Fibroblast of lung (primary cell): ENCODE data around the gene TMEM97. TPM values are rescaled to one million over a fixed set of nuclear protein-coding genes. Genes with fewer than 3 reads are reported as not detected.

Experiments used
- DNase-seq, 2 donors: peaks; one replicate each; pipeline versions ENCODE4 v3.0.0 to v3.0.0-alpha.2; 2010; ENCODE audit warnings: low read depth in 2 of 2
- H2AFZ ChIP-seq: 2 replicates; pipeline ENCODE4 v1.5.1; 2012; ENCODE audit warnings: low read length, control low read depth, inconsistent platforms
- H3K27ac ChIP-seq: 2 replicates; pipeline ENCODE4 v1.5.1; 2011; ENCODE audit warnings: low read length, control low read depth; ENCODE audit not compliant: insufficient read depth
- H3K27me3 ChIP-seq: 2 replicates; pipeline ENCODE4 v1.5.1; 2011; ENCODE audit warnings: mild to moderate bottlenecking, low read length; ENCODE audit not compliant: control insufficient read depth, insufficient read depth
- H3K36me3 ChIP-seq: 2 replicates; pipeline ENCODE4 v1.5.1; 2011; ENCODE audit warnings: low read length; ENCODE audit not compliant: control insufficient read depth, insufficient read depth
- H3K4me1 ChIP-seq: 2 replicates; pipeline ENCODE4 v1.5.1; 2011; ENCODE audit warnings: low read length; ENCODE audit not compliant: control insufficient read depth, insufficient read depth; ENCODE audit errors: extremely low read depth
- H3K4me2 ChIP-seq: 2 replicates; pipeline ENCODE4 v1.5.1; 2011; ENCODE audit warnings: low read length, control low read depth; ENCODE audit not compliant: insufficient read depth; ENCODE audit errors: extremely low read depth
- H3K4me3 ChIP-seq, 4 experiments: fragments of 200-600 bp in 1 of 4; sonication (generic) in 1 of 4; replicated peaks in 1 of 4; 2 replicates each; pipeline ENCODE4 v1.5.1; 2011 to 2016; ENCODE audit warnings: low read length in 4 of 4, low read depth in 3 of 4, mild to moderate bottlenecking in 3 of 4, control low read depth in 2 of 4, inconsistent platforms in 1 of 4, mixed read lengths in 1 of 4; ENCODE audit not compliant: insufficient read depth in 1 of 4; ENCODE audit errors: control extremely low read depth in 1 of 4
- H3K79me2 ChIP-seq: 2 replicates; pipeline ENCODE4 v1.5.1; 2012; ENCODE audit warnings: mild to moderate bottlenecking, low read length, inconsistent platforms; ENCODE audit not compliant: control insufficient read depth, insufficient read depth
- H3K9ac ChIP-seq: 2 replicates; pipeline ENCODE4 v1.5.1; 2011; ENCODE audit warnings: mild to moderate bottlenecking, low read length, control low read depth; ENCODE audit not compliant: insufficient read depth
- H3K9me3 ChIP-seq: 2 replicates; pipeline ENCODE4 v1.5.1; 2012; ENCODE audit warnings: low read depth, low read length; ENCODE audit not compliant: control insufficient read depth, insufficient read depth
- H4K20me1 ChIP-seq: 2 replicates; pipeline ENCODE4 v1.5.1; 2011; ENCODE audit warnings: low read length; ENCODE audit not compliant: control insufficient read depth, insufficient read depth; ENCODE audit errors: extremely low read depth
- CTCF ChIP-seq, 2 donors: IDR thresholded peaks in 1 of 2; conservative IDR thresholded peaks in 1 of 2; 1 replicate in 1 of 2; 2 replicates in 1 of 2; pipeline ENCODE4 v1.5.1; 2011 to 2012; ENCODE audit warnings: low read length in 2 of 2, control low read depth in 1 of 2, inconsistent platforms in 1 of 2, low read depth in 1 of 2, mild to moderate bottlenecking in 1 of 2
- EZH2 ChIP-seq: IDR thresholded peaks from 2 replicates; pipeline ENCODE4 v1.5.1; 2012; ENCODE audit warnings: low read length, control low read depth, mild to moderate bottlenecking; ENCODE audit errors: missing control alignments
- polyA plus RNA-seq, 2 donors: library from polyadenylated mRNA; depleted of rRNA in 1 of 2; stranded (reverse) in 1 of 2; unstranded in 1 of 2; fragments of >200 nt; gene quantifications; 2 replicates each; pipeline ENCODE4 v1.2.1, GENCODE V29; 2011 to 2012; ENCODE audit warnings: missing spikeins in 1 of 2
- total RNA-seq: library from RNA; depleted of rRNA; stranded (reverse); fragments of >200 nt; gene quantifications from 2 replicates; pipeline ENCODE4 v1.2.1, GENCODE V29; 2014

TMEM97 gene
- total and polyA plus RNA-seq, 2 donors (not counting 1 experiment from before 2014, with no cell fraction given), result 34.4 to 43.6 TPM

- Histone ChIP-seq H3K4me1 (peaks cover 4% of the 10 kb centered on the region), H3K4me3 (no peak overlapping the region), H3K4me2 (no peak overlapping the region), H3K27ac (no peak overlapping the region), H3K9me3 (no peaks in the 10 kb centered on the region), H2AFZ (no peak overlapping the region), H3K27me3 (no peaks in the 10 kb centered on the region), H3K36me3 (peaks cover 6% of the 10 kb centered on the region), H3K9ac (no peak overlapping the region), H3K79me2 (peaks cover 4% of the 10 kb centered on the region), H4K20me1 (no peaks in the 10 kb centered on the region)
- DNase-seq, result no peak
- TF ChIP-seq CTCF (conservative IDR thresholded peaks at IDR 0.05 in 1 of 2, IDR thresholded peaks at IDR 0.05 in 1 of 2; ENCODE audit: low read depth in 1 of 2, low read length in 2 of 2) (no peak), EZH2 (no peak)
Measured at GRCh38 chr17:28363186-28363585, 44.2 kb downstream of the TMEM97 start.

GRCh38 chr17:28363776-28364650, 45.0 kb downstream of the TMEM97 start:
- no peaks in the 10 kb centered on the region for H3K79me2 ChIP-seq
- DNase-seq, result no peak
- H3K4me2 ChIP-seq, result no peak overlapping the region
- peaks cover 4% of the 10 kb centered on the region for H3K36me3 ChIP-seq
- TF ChIP-seq CTCF (conservative IDR thresholded peaks at IDR 0.05 in 1 of 2, IDR thresholded peaks at IDR 0.05 in 1 of 2; ENCODE audit: low read depth in 1 of 2, low read length in 2 of 2), result no peak
- no peak for TF ChIP-seq EZH2
- H2AFZ ChIP-seq, result no peak overlapping the region
- H3K9me3 ChIP-seq, result no peaks in the 10 kb centered on the region
- H3K9ac ChIP-seq, result no peak overlapping the region
- no peak overlapping the region for H3K27ac ChIP-seq
- H3K27me3 ChIP-seq, result no peaks in the 10 kb centered on the region
- no peak overlapping the region for H3K4me3 ChIP-seq
- H4K20me1 ChIP-seq, result no peaks in the 10 kb centered on the region
- no peaks in the 10 kb centered on the region for H3K4me1 ChIP-seq

DNA sequence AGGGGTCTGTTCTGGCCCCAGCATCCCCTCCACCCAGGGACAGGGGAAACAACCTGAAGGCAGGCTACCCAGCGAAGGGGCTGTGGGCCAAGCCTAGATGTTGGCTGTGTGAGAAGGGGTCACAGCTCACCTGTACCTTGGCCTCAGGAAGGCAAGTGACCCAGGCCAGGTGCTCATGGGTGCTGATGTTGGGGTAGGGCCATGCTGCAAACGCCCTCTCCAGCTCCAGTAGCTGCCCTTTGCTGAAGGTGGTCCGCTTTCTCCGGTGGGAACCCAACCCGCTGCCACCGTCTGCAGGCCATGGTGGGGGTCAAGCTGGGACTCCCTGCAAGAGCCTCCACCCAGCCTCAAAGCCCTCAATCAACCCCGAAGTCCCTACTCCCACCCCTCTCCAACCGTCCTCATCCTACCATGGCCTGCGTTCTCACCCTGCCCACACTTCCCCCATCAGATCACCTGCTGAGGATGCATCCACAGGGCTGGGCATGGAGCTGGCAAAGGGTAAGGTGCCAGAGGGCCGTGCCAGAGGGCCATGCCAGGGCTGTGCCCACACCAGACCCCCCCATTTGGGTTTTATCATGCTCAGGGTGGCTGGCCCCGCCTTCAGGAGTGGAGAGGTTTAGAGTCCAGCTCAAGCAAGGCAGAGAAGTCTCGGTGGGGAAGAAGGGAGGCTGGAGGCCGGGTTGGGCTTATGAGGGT, 45.8 kb downstream of the TMEM97 start, which contains the start of gene SEBOX:
TSS of gene SEBOX (minus strand) at position 535 of the 699 bp plus-strand sequence. CDS start at position 487, 48 bp downstream.
- Histone ChIP-seq H3K4me3 (no peak within 1 kb of the TSS), H2AFZ (no peak within 1 kb of the TSS), H3K4me2 (no peak within 1 kb of the TSS), H3K4me1 (no peaks in the 10 kb centered on the region), H3K9ac (no peak within 1 kb of the TSS), H3K27ac (no peak within 1 kb of the TSS), H3K79me2 (no peaks in the 10 kb centered on the region), H4K20me1 (no peaks in the 10 kb centered on the region), H3K36me3 (peaks cover 2% of the 10 kb centered on the region), H3K27me3 (no peaks in the 10 kb centered on the region), H3K9me3 (no peaks in the 10 kb centered on the region)
- TF ChIP-seq CTCF (conservative IDR thresholded peaks at IDR 0.05 in 1 of 2, IDR thresholded peaks at IDR 0.05 in 1 of 2; ENCODE audit: low read depth in 1 of 2, low read length in 2 of 2) (no peak), EZH2 (no peak)
- no peak for DNase-seq
